ENCODE results near the gene DNAJC17.

- no peak for TF ChIP-seq CTCF (IDR thresholded peaks at IDR 0.05; ENCODE audit: low read depth, low read length, missing input control)
- TF ChIP-seq EGR1 (IDR thresholded peaks at IDR 0.05; ENCODE audit: low read depth in 2 of 2), result no peak
- no peak for TF ChIP-seq SP1 (IDR thresholded peaks at IDR 0.05)
- no peak for TF ChIP-seq MAX (IDR thresholded peaks at IDR 0.05)
- TF ChIP-seq HNF4G (IDR thresholded peaks at IDR 0.05), result no peak
These were observed 25.6 kb upstream of the DNAJC17 start for GRCh38 chr15:40832903-40833302.

All from liver (tissue), 3 donors.